Panc1 (cell line): ENCODE results near the gene PTBP3. TPM values are rescaled to one million over a fixed set of nuclear protein-coding genes. Genes with fewer than 3 reads are reported as not detected.

Source experiments
- ATAC-seq: fragments of 200-7000 bp; cut with Tn5 transposase; 2 replicates; pipeline ENCODE4 v1.9.1; 2020; ENCODE audit warnings: mild to moderate bottlenecking, moderate library complexity
- BruUV-seq: library from RNA; stranded (reverse); fragments of 400-500 nt; replicated peaks from 2 replicates; lab custom pipeline; 2021; lab: Mats Ljungman, UMichigan
- CTCF ChIA-PET: fragments of 300-600 bp; sonication (Branson Sonifier 250); formaldehyde crosslinking; loops from one replicate; lab custom pipeline; 2022; ENCODE audit warnings: antibody characterized with exemption; lab: Charles Lee
- POLR2A ChIA-PET: fragments of 300-600 bp; sonication (Branson Sonifier 250); formaldehyde crosslinking; loops from one replicate; lab custom pipeline; 2022; ENCODE audit warnings: antibody characterized with exemption; lab: Charles Lee
- DNase-seq: peaks from one replicate; pipeline ENCODE4 v3.0.0-alpha.2; 2010; ENCODE audit warnings: low read depth, low spot score
- H3K27ac ChIP-seq: 2 replicates; pipeline ENCODE4 v1.5.1; 2011; ENCODE audit warnings: mild to moderate bottlenecking, low read length, inconsistent platforms
- H3K27me3 ChIP-seq: fragments of 200-500 bp; sonication (Bioruptor generic); 2 replicates; pipeline ENCODE4 v1.6.0; 2014; ENCODE audit warnings: low read length, inconsistent platforms; ENCODE audit not compliant: control insufficient read depth, insufficient read depth
- H3K36me3 ChIP-seq: fragments of 200-500 bp; sonication (Bioruptor generic); 2 replicates; pipeline ENCODE4 v1.5.1; 2014; ENCODE audit warnings: inconsistent platforms, mild to moderate bottlenecking, low read length, moderate library complexity; ENCODE audit not compliant: control insufficient read depth, insufficient read depth
- H3K4me1 ChIP-seq: 2 replicates; pipeline ENCODE4 v1.5.1; 2011; ENCODE audit warnings: inconsistent platforms, mild to moderate bottlenecking, low read length, moderate library complexity; ENCODE audit not compliant: control insufficient read depth, insufficient read depth
- H3K4me3 ChIP-seq, 2 experiments: 2 replicates each; pipeline ENCODE4 v1.5.1; 2011 to 2012; ENCODE audit warnings: low read depth in 2 of 2, low read length in 2 of 2, mild to moderate bottlenecking in 2 of 2, inconsistent platforms in 1 of 2, moderate library complexity in 1 of 2
- H3K9me3 ChIP-seq: fragments of 200-500 bp; sonication (Bioruptor generic); 2 replicates; pipeline ENCODE4 v1.5.1; 2014; ENCODE audit warnings: low read depth, mild to moderate bottlenecking, inconsistent platforms, low read length, moderate library complexity; ENCODE audit not compliant: control insufficient read depth, insufficient read depth
- POLR2AphosphoS5 ChIP-seq: IDR thresholded peaks from 2 replicates; pipeline ENCODE4 v1.6.1; 2012; ENCODE audit warnings: mild to moderate bottlenecking, low read depth, low read length, moderate library complexity
- REST ChIP-seq, 2 experiments: IDR thresholded peaks; 2 replicates each; pipeline ENCODE4 v1.6.1; 2011 to 2012; ENCODE audit warnings: low read depth in 2 of 2, control low read depth in 1 of 2, low read length in 1 of 2, mild to moderate bottlenecking in 1 of 2, moderate library complexity in 1 of 2; ENCODE audit not compliant: insufficient read depth in 1 of 2
- SIN3A ChIP-seq: IDR thresholded peaks from 2 replicates; pipeline ENCODE4 v1.6.1; 2012; ENCODE audit warnings: low read depth, mild to moderate bottlenecking, low read length, moderate library complexity, borderline replicate concordance; ENCODE audit not compliant: insufficient read depth
- TCF7L2 ChIP-seq: IDR thresholded peaks from 2 replicates; pipeline ENCODE4 v1.6.1; 2011; ENCODE audit warnings: mild to moderate bottlenecking, low read depth, low read length, inconsistent platforms
- in situ Hi-C: cut with HindIII; loops from 2 replicates; pipeline ENCODE4 v1.10.0; 2016; ENCODE audit warnings: low sequenced_read_pairs, low pct_unique_long_range_greater_than_20kb
- intact Hi-C: fragments of 100-400 bp; cut with micrococcal nuclease; formaldehyde crosslinking; loops from one replicate; pipeline ENCODE4 v1.10.0; 2022; ENCODE audit not compliant: unreplicated experiment
- total RNA-seq: library from RNA; stranded (reverse); gene quantifications from one replicate; pipeline ENCODE4 v1.2.1, GENCODE V29; 2021; ENCODE audit not compliant: unreplicated experiment
- TF ChIP-seq, protein P1 (sequence below): fragments of 450-650 bp; IDR thresholded peaks from 2 replicates; pipeline ENCODE4 v1.5.1; 2017; ENCODE audit warnings: mild to moderate bottlenecking

The PTBP3 gene
- total RNA-seq, 1 experiment from 2014 or later = 82.5 TPM

DNA sequence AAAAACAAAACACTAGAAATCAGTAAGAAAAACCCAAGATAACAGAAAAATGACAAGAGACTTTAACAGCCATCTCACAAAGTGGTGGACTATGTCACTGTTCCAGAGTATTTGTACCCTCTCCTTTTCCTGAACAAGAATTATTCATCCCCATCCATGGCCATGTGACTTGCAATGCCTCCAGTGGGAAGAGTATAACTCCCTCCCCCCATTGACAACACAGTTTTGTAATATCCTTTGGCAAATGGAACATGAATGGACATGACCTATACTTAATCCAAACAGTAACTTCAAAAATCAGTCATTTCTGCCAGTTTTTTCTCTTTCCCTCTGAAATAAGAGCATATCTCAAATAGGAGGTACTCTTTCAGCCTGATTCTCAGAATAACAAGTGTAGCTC is 33.9 kb downstream of the PTBP3 start:
- TF ChIP-seq REST (IDR thresholded peaks at IDR 0.05; ENCODE audit: insufficient read depth in 1 of 2, low read depth in 2 of 2, low read length in 1 of 2) (no peak), SIN3A (no peak), TCF7L2 (no peak), POLR2AphosphoS5 (no peak)
- TF ChIP-seq, protein P1, sequence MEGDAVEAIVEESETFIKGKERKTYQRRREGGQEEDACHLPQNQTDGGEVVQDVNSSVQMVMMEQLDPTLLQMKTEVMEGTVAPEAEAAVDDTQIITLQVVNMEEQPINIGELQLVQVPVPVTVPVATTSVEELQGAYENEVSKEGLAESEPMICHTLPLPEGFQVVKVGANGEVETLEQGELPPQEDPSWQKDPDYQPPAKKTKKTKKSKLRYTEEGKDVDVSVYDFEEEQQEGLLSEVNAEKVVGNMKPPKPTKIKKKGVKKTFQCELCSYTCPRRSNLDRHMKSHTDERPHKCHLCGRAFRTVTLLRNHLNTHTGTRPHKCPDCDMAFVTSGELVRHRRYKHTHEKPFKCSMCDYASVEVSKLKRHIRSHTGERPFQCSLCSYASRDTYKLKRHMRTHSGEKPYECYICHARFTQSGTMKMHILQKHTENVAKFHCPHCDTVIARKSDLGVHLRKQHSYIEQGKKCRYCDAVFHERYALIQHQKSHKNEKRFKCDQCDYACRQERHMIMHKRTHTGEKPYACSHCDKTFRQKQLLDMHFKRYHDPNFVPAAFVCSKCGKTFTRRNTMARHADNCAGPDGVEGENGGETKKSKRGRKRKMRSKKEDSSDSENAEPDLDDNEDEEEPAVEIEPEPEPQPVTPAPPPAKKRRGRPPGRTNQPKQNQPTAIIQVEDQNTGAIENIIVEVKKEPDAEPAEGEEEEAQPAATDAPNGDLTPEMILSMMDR = no peak
- POLR2A ChIA-PET = no interaction called here
- intact Hi-C loops (no loop called here), in situ Hi-C loops (no loop called here)
- no peak overlapping the region for H3K4me3 ChIP-seq
- CTCF ChIA-PET = no interaction called here
- no peaks in the 10 kb centered on the region for H3K9me3 ChIP-seq
- no peaks in the 10 kb centered on the region for H3K27me3 ChIP-seq
- H3K36me3 ChIP-seq = no peaks in the 10 kb centered on the region
- DNase-seq = no peak
- BruUV-seq = no TSS peak
- no peak for ATAC-seq
- no peak overlapping the region for H3K27ac ChIP-seq
- H3K4me1 ChIP-seq = peaks cover 11% of the 10 kb centered on the region; the same call in 1 of the 2 replicates

DNA sequence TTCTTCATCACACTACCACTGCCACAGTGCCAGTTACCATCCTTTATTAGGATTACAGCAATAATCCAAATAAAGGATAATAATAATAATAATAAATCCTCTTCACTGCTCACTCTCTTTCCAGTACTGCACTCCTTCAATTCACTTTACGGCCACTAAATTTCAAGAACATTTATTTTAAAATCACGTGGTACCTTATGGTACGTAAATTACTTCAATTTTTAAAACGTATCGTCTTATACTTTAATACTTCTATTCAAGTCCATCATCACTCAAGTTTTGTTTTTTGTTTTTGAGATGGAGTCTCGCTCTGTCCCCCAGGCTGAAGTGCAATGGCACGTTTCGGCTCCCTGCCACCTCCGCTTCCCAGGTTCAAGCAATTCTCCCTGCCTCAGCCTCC is 36.5 kb downstream of the PTBP3 start:
- intact Hi-C loops (no loop called here), in situ Hi-C loops (no loop called here)
- no peak for TF ChIP-seq TCF7L2
- TF ChIP-seq, protein P1 = no peak
- no peak for TF ChIP-seq SIN3A
- TF ChIP-seq REST (IDR thresholded peaks at IDR 0.05; ENCODE audit: insufficient read depth in 1 of 2, low read depth in 2 of 2, low read length in 1 of 2) = no peak
- TF ChIP-seq POLR2AphosphoS5 = no peak
- ATAC-seq = no peak
- POLR2A ChIA-PET = no interaction called here
- H3K4me1 ChIP-seq = peaks cover 11% of the 10 kb centered on the region; the same call in 1 of the 2 replicates
- no peaks in the 10 kb centered on the region for H3K9me3 ChIP-seq
- H3K36me3 ChIP-seq = no peaks in the 10 kb centered on the region
- no peaks in the 10 kb centered on the region for H3K27me3 ChIP-seq
- H3K27ac ChIP-seq = no peak overlapping the region
- H3K4me3 ChIP-seq = no peak overlapping the region
- CTCF ChIA-PET = no interaction called here
- BruUV-seq = no TSS peak
- no peak for DNase-seq
